Measurements from ENCODE around the gene KCNA10. TPM values are rescaled to one million over a fixed set of nuclear protein-coding genes. Genes with fewer than 3 reads are reported as not detected.

The KCNA10 gene
- total RNA-seq, 1 donor from 2014 or later, result not detected

- POLR2A ChIA-PET, result no interaction called here
- intact Hi-C loops (cut with micrococcal nuclease), result no loop called here
- ATAC-seq (ENCODE audit: low read depth) (no peak), DNase-seq (no peak)
- CTCF ChIA-PET, result no interaction called here
- TF ChIP-seq CTCF (IDR thresholded peaks at IDR 0.05), result no peak
- Mint-ChIP-seq H3K27ac (no peak overlapping the region), H3K4me1 (no peaks in the 10 kb centered on the region), H3K4me3 (no peak overlapping the region), H3K9me3 (no peaks in the 10 kb centered on the region), H3K36me3 (ENCODE audit: low read depth) (no peaks in the 10 kb centered on the region), H3K27me3 (peaks cover 10% of the 10 kb centered on the region)
These were observed 9.3 kb downstream of the KCNA10 start for GRCh38 chr1:110509655-110510054.

GRCh38 chr1:110508028-110508940 lies 10.7 kb downstream of the KCNA10 start:
- ChIA-PET POLR2A (no interaction called here), CTCF (no interaction called here)
- no peak for TF ChIP-seq CTCF (IDR thresholded peaks at IDR 0.05)
- Mint-ChIP-seq H3K4me1 (no peaks in the 10 kb centered on the region), H3K4me3 (no peak overlapping the region), H3K27me3 (peaks cover 10% of the 10 kb centered on the region), H3K9me3 (no peaks in the 10 kb centered on the region), H3K36me3 (ENCODE audit: low read depth) (no peaks in the 10 kb centered on the region), H3K27ac (no peak overlapping the region)
- DNase-seq (no peak), ATAC-seq (ENCODE audit: low read depth) (no peak)
- intact Hi-C loops (cut with micrococcal nuclease), result no loop called here

GRCh38 chr1:110506541-110506940 lies 12.4 kb downstream of the KCNA10 start:
- H3K27me3 Mint-ChIP-seq, result peaks cover 10% of the 10 kb centered on the region
- no peaks in the 10 kb centered on the region for H3K9me3 Mint-ChIP-seq
- intact Hi-C loops (cut with micrococcal nuclease), result no loop called here
- no peak overlapping the region for H3K27ac Mint-ChIP-seq
- TF ChIP-seq CTCF (IDR thresholded peaks at IDR 0.05), result no peak
- ATAC-seq (ENCODE audit: low read depth), result no peak
- H3K4me3 Mint-ChIP-seq, result no peak overlapping the region
- CTCF ChIA-PET, result no interaction called here
- DNase-seq, result no peak
- no peaks in the 10 kb centered on the region for H3K36me3 Mint-ChIP-seq (ENCODE audit: low read depth)
- POLR2A ChIA-PET, result no interaction called here
- peaks cover 12% of the 10 kb centered on the region for H3K4me1 Mint-ChIP-seq

- DNase-seq (no peak), ATAC-seq (ENCODE audit: low read depth) (no peak)
- no peaks in the 10 kb centered on the region for H3K9me3 Mint-ChIP-seq
- POLR2A ChIA-PET, result interaction anchor here (0.6 kb wide), 1 partner anchor 410 kb away, joined by 3 read pairs; no protein-coding TSS in a partner anchor
- peaks cover 10% of the 10 kb centered on the region for H3K27me3 Mint-ChIP-seq
- CTCF ChIA-PET, result no interaction called here
- H3K27ac Mint-ChIP-seq, result no peak overlapping the region
- no peaks in the 10 kb centered on the region for H3K36me3 Mint-ChIP-seq (ENCODE audit: low read depth)
- no peak overlapping the region for H3K4me3 Mint-ChIP-seq
- H3K4me1 Mint-ChIP-seq, result peaks cover 12% of the 10 kb centered on the region
- TF ChIP-seq CTCF (IDR thresholded peaks at IDR 0.05), result no peak
- intact Hi-C loops (cut with micrococcal nuclease), result no loop called here
These were observed 13.4 kb downstream of the KCNA10 start for GRCh38 chr1:110505596-110505995.

GRCh38 chr1:110504226-110504625 lies 14.7 kb downstream of the KCNA10 start:
- H3K4me3 Mint-ChIP-seq, result no peak overlapping the region
- H3K4me1 Mint-ChIP-seq, result peaks cover 12% of the 10 kb centered on the region
- no peak for TF ChIP-seq CTCF (IDR thresholded peaks at IDR 0.05)
- H3K9me3 Mint-ChIP-seq, result no peaks in the 10 kb centered on the region
- no peak overlapping the region for H3K27ac Mint-ChIP-seq
- H3K36me3 Mint-ChIP-seq (ENCODE audit: low read depth), result no peaks in the 10 kb centered on the region
- ChIA-PET CTCF (no interaction called here), POLR2A (no interaction called here)
- peaks cover 10% of the 10 kb centered on the region for H3K27me3 Mint-ChIP-seq
- ATAC-seq (ENCODE audit: low read depth) (no peak), DNase-seq (no peak)
- intact Hi-C loops (cut with micrococcal nuclease), result no loop called here

All from activated B cell treated with CpG ODN at 0.5 μM for 24 hours (primary cell).